Vagina (tissue), 2 donors: Measurements from ENCODE around the gene DTL.

ENCODE experiments used
- CTCF ChIP-seq, 3 experiments: fragments of 450-650 bp in 2 of 3; fragments of 200-600 bp in 1 of 3; sonication (generic) in 1 of 3; IDR thresholded peaks; one replicate each; pipeline ENCODE4 v1.5.1; 2017 to 2019; ENCODE audit warnings: antibody characterized with exemption in 3 of 3, mild to moderate bottlenecking in 2 of 3, moderate library complexity in 2 of 3
- POLR2A ChIP-seq, 2 donors: fragments of 450-650 bp; IDR thresholded peaks; one replicate each; pipeline ENCODE4 v1.6.1; 2017; ENCODE audit warnings: antibody characterized with exemption in 2 of 2, mild to moderate bottlenecking in 2 of 2, moderate library complexity in 2 of 2

GRCh38 chr1:212055333-212055732 is 19.8 kb downstream of the DTL start:
- TF ChIP-seq POLR2A (IDR thresholded peaks at IDR 0.05): no peak
- no peak for TF ChIP-seq CTCF (IDR thresholded peaks at IDR 0.05)
